WERI-Rb-1 (cell line): ENCODE results near the gene PTPRN2.
"Not testable (repeated sequence)": the region's sequence is repeated elsewhere in the genome, so short reads cannot be mapped to it uniquely, and the experiment has no call there.

Experiments
- DNase-seq: peaks from one replicate; pipeline ENCODE4 v3.0.0-alpha.2; 2020
- H3K27ac ChIP-seq: fragments of 250-450 bp; sonication (Bioruptor Pico); 2 replicates; pipeline ENCODE4 v1.5.1; 2020; ENCODE audit warnings: mild to moderate bottlenecking, moderate library complexity
- H3K27me3 ChIP-seq: fragments of 250-450 bp; sonication (Bioruptor Pico); 2 replicates; pipeline ENCODE4 v1.5.1; 2021; ENCODE audit warnings: mild to moderate bottlenecking, low read depth, moderate library complexity; ENCODE audit not compliant: insufficient read depth, severe bottlenecking
- H3K36me3 ChIP-seq: fragments of 250-450 bp; sonication (Bioruptor Pico); 2 replicates; pipeline ENCODE4 v1.5.1; 2020; ENCODE audit warnings: mild to moderate bottlenecking, moderate library complexity
- H3K4me3 ChIP-seq: 2 replicates; pipeline ENCODE4 v1.5.1; 2011; ENCODE audit warnings: low read depth, mild to moderate bottlenecking, control low read depth, low read length
- H3K9me3 ChIP-seq: fragments of 250-450 bp; sonication (Bioruptor Pico); 2 replicates; pipeline ENCODE4 v1.5.1; 2021; ENCODE audit warnings: mild to moderate bottlenecking, moderate library complexity; ENCODE audit not compliant: severe bottlenecking
- CTCF ChIP-seq: IDR thresholded peaks from 2 replicates; pipeline ENCODE4 v1.5.1; 2011; ENCODE audit warnings: low read depth, mild to moderate bottlenecking, control low read depth, inconsistent platforms, low read length

Gene PTPRN2

GRCh38 chr7:157593541-157593940 is 994.1 kb downstream of the PTPRN2 start:
- no peak overlapping the region for H3K4me3 ChIP-seq
- no peak overlapping the region for H3K27ac ChIP-seq
- peaks cover 5% of the 10 kb centered on the region for H3K36me3 ChIP-seq
- no peaks in the 10 kb centered on the region for H3K9me3 ChIP-seq
- H3K27me3 ChIP-seq: no peaks in the 10 kb centered on the region
- TF ChIP-seq CTCF: no peak
- no peak for DNase-seq

- H3K27me3 ChIP-seq, H3K36me3 ChIP-seq, H3K4me3 ChIP-seq, H3K9me3 ChIP-seq, DNase-seq, H3K27ac ChIP-seq: not testable (repeated sequence)
Observed at GRCh38 chr7:157592636-157593320, 994.8 kb downstream of the PTPRN2 start.

- no peaks in the 10 kb centered on the region for H3K27me3 ChIP-seq
- no peak overlapping the region for H3K4me3 ChIP-seq
- H3K36me3 ChIP-seq: peaks cover 7% of the 10 kb centered on the region
- H3K27ac ChIP-seq: no peak overlapping the region
- DNase-seq: no peak
- no peak for TF ChIP-seq CTCF
- H3K9me3 ChIP-seq: no peaks in the 10 kb centered on the region
Observed at GRCh38 chr7:157590526-157590925, 997.1 kb downstream of the PTPRN2 start.

- DNase-seq: no peak
- Histone ChIP-seq H3K27me3 (no peaks in the 10 kb centered on the region), H3K9me3 (no peaks in the 10 kb centered on the region), H3K27ac (no peak overlapping the region), H3K36me3 (peaks cover 7% of the 10 kb centered on the region), H3K4me3 (no peak overlapping the region)
- TF ChIP-seq CTCF: no peak
Observed at GRCh38 chr7:157589680-157590079, 997.9 kb downstream of the PTPRN2 start.

DNA sequence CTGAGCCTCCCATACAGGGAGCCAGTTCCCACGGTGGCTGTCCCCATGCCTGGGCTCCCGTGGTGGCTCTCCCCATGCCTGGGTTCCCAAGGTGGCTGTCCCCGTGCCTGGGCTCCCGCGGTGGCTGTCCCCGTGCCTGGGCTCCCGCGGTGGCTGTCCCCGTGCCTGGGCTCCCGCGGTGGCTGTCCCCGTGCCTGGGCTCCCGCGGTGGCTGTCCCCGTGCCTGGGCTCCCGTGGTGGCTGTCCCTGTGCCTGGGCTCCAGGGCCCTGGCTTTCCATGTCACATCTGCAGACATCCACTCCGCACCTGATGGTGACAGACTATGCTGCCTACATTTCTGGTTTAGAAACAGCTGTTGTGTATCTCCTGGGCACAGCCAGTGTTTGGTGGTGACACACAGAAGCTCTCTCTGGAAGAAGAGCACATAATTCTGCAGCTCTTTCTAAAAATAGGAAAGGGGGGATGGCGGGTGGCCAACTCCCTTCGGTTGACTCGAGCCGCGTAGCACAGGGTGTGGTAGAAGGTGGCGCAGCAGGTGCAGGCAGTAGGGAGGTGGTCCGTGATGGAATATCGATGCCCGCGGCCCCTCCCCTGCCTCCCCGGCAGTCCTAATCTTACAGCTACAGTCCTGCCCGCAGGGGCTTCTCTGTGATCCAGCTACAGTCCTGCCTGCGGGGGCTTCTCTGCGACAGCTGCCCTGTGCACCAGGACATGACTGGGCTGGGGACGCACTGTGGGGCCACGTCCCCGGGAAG is 999.6 kb downstream of the PTPRN2 start:
- H3K4me3 ChIP-seq: no peak overlapping the region
- H3K27ac ChIP-seq: no peak overlapping the region
- DNase-seq: no peak
- H3K9me3 ChIP-seq: no peaks in the 10 kb centered on the region
- no peaks in the 10 kb centered on the region for H3K27me3 ChIP-seq
- no peak for TF ChIP-seq CTCF
- H3K36me3 ChIP-seq: peaks cover 3% of the 10 kb centered on the region

GRCh38 chr7:157587051-157587804 is 1000.4 kb downstream of the PTPRN2 start:
- H3K9me3 ChIP-seq: no peaks in the 10 kb centered on the region
- H3K36me3 ChIP-seq: peaks cover 3% of the 10 kb centered on the region
- H3K27me3 ChIP-seq: no peaks in the 10 kb centered on the region
- DNase-seq: no peak
- TF ChIP-seq CTCF: no peak
- no peak overlapping the region for H3K27ac ChIP-seq
- no peak overlapping the region for H3K4me3 ChIP-seq
